Daoy (cell line): ENCODE measurements around the gene IL17RA. TPM values are rescaled to one million over a fixed set of nuclear protein-coding genes. Genes with fewer than 3 reads are reported as not detected.
A peak's percentile ranks its signal among the peaks of the same experiment; 100 is the strongest.
"Not testable (repeated sequence)": the region's sequence is repeated elsewhere in the genome, so short reads cannot be mapped to it uniquely, and the experiment has no call there.

ENCODE experiments used
- DNase-seq: peaks from one replicate; pipeline ENCODE4 v3.0.0-alpha.2; 2015; ENCODE audit warnings: low read depth
- total RNA-seq: library from RNA; depleted of rRNA; stranded (reverse); fragments of >200 nt; shearing (Covaris generic); gene quantifications from 2 replicates; pipeline ENCODE4 v1.2.3, GENCODE V29; 2014

The IL17RA gene
- total RNA-seq, 1 experiment from 2014 or later: 1.8 TPM

DNA sequence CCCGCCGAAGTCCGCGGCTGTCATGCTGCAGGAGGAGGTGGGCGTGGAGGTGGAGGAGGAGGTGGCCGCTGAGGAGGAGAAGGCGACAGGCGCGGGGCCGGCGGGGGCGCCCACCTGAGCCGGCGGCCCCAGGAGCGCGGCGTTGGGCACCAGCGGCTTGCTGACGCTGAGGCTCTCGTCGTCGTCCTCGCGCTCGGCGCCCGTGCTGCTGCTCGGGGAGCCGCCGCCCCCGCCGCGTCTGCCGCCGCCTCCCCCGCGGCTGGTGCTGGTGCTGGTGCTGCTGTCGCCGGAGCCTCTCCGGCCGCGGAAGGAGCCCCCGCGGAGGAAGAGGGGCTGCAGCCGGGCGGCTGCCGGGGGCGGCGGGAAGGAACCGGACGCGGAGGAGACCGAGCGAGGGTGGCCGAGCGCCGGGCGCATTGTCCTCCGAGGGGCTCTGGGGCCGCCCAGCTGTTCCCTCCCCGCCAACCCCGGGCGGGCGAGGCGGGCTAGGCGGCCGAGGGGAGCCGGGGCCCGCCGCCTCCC, 36.0 kb downstream of the IL17RA start:
- DNase-seq: peak; percentile 30

GRCh38 chr22:17121233-17122195, 36.7 kb downstream of the IL17RA start, which contains the start of gene TMEM121B:
Gene TMEM121B, minus strand, starts transcription at chr22:17121360. Its CDS starts 233 bp downstream, at chr22:17121127.
- peak; percentile 84 for DNase-seq

GRCh38 chr22:17130199-17130598, 45.4 kb downstream of the IL17RA start:
- peak; percentile 63 for DNase-seq

DNA sequence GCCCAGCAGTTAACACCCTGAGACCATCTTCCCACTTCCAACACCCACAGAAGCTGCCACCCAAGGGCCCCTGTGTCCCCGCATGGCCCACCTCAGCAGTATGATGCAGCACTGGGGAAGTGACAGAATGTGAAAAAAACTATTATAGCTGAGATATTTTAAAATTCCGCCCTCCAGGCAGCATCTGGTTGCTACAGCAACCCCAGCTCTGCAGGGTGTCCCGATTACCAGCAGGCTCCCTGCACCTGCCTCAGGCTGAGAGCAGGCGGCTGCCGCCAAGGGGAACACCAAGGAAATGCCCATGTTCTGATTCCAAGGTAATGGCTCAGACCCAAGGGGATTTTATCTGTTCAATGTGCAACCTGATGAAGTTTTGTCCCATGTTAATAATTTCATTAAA, 46.9 kb downstream of the IL17RA start:
- peak; percentile 34 for DNase-seq

- no peak for DNase-seq
Observed at GRCh38 chr22:17132112-17132511, 47.3 kb downstream of the IL17RA start.

DNA sequence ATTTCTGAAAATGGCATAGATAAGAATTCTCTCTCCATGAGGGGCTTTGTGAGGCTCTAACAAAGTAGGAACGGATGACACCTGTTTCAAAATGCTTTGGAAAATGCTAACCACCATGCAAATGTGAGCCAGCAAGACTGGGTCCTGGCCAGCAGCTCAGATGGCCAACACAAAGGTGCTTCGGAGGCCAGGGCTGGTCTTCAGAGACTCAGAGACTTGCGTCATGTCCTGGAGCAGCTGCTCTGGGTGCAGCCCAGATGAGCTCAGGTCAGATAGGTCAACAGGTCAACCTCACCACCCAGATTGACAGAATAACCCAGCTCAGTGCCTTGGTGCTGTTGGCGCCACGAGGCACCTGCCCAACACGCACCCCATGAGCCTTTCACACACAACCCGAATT, 48.3 kb downstream of the IL17RA start:
- DNase-seq: no peak

DNA sequence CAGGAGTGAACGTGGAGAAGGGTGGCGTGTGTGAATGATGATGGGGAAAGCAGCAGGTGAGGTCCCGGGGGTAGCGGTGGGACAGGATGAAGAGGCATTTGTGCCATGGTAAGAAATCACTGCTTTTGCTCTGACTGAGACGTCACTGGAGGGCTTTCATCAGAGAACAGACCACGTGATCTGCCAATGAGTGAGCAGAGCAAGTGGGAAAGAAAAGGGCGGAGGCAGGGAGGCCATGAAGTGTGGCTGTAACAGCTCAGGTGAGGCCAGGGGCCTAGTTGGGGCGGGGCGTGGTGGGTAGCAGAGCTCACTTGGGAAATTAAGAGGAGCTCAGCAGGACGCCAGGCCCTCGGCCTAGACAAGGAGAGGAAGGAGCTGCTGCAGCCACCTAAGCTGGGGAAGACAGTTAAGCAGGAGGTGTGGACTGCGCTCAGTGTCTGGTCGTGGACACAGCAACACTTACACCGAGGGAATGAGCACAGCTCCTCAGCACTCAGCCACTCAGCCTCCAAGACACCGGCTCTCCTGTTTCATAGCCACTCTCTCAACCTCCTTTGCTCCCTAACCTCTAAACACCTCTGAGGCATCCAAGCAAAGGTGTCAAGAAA, 50.5 kb downstream of the IL17RA start:
- DNase-seq: no peak

DNA sequence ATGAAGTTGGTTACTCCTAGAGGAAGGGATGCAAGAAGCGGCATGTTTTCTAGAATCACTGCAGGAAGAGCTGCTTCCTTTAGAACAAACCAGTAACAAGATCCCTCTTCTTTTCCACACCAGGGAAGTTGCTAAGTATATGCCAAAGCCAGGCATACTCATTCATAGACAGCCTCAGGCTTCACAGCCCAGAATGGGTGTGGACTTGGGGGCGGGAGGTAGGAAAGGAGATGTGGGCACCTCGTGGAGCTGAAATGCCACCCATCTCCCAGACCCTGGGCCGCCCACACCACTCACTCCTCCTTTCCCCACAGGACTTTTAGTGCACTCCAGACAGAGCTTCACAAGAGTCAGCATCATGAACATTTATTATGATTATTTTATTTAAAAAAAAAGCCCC, 52.4 kb downstream of the IL17RA start:
- no peak for DNase-seq

- no peak for DNase-seq
Observed at GRCh38 chr22:17137861-17138425, 53.1 kb downstream of the IL17RA start.

GRCh38 chr22:17138513-17138912, 53.7 kb downstream of the IL17RA start:
- no peak for DNase-seq

- no peak for DNase-seq
Observed at GRCh38 chr22:17140022-17140421, 55.2 kb downstream of the IL17RA start.

DNA sequence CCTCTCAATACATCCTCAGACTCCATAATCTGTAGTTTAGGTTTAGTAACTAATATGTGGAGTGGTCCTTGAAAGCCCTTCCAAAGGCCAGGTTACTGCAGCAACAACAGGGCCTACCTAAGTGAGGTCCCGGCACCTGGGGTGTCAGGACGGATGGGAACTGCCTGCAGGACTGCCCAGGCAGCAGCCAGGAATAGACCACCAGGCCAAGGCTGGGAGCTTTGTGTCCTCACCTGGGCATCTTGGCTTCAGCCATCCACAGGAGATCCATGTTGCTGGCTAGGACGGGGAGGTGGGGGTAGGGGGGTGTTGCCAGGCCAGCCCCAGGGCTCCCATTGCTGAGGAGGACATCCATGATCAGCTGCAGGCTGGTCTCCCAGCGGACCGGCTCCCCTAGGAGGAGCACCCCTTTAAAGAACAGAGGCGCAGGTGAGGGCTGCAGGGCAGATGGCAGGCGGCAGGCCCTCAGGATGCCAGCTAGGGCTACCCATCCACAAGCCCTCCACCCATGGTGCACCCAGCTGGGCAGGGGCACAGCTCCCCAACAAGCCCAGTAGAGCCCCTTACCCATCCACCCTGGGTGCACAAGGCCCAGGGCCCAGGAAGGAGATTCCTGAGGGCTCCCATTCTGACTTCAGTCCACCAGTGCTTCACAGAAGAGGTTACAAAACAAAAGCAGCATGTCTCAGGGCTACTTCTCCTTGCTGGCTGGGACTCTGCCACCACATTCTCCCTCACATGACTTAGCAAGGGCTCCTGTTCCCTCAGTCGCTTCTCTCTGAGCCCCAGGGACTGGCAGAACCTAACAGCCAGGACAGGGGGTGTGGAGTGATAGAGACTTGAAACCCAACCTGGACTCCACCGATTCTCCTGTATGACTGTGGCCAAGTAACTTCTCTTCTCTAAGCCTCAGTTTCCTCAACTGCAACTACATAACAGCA, 56.3 kb downstream of the IL17RA start:
- DNase-seq: no peak

DNA sequence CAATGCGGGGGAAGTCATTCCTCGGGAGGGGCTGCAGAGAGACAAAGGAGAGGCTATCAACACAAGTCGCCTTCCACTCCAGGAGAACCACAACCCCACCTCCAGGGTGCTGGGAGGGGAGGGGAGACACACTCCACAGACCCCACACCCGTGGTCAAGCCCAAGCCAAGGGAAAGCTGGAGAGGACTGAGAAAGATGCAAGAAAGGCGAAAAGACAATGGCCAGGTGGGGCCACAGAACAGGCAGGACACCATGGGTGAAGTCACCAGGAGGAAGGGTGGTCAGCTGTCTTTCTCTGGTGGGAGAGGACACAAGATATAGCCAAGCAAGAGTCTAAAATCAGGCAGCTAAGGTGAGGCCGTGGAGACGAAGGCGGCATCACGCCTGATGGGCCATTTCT, 58.3 kb downstream of the IL17RA start:
- no peak for DNase-seq

GRCh38 chr22:17143826-17144225, 59.0 kb downstream of the IL17RA start:
- DNase-seq: no peak

DNA sequence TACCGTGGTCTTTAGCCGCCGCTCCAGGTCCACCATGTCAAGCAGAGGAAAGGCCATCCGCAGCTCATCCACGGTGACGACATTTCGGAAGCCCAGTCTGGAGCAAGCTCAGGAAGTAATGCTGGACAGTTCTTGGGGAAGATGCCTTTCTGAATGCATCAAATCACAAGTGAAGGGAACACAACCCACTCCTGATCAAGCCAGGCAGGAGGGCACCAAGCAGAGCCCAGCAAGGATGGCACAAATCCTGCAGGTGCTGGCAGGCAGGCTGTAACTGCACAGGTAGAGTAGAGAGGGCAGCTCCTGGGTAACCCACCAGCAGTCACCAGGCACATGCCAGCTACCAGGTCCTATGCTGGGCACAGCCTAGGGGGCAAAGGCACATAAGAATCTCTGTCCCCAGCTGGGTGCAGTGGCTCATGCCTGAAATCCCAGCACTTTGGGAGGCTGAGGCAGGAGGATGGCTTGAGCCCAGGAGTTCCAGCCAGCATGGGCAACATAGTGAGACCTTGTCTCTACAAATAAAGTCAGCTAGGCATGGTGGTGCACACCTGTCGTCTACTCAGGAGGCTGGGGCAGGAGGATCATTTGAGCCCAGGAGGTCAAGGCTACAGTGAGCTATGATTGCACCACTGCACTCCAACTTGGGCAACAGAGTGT, 60.4 kb downstream of the IL17RA start:
- DNase-seq: no peak

DNA sequence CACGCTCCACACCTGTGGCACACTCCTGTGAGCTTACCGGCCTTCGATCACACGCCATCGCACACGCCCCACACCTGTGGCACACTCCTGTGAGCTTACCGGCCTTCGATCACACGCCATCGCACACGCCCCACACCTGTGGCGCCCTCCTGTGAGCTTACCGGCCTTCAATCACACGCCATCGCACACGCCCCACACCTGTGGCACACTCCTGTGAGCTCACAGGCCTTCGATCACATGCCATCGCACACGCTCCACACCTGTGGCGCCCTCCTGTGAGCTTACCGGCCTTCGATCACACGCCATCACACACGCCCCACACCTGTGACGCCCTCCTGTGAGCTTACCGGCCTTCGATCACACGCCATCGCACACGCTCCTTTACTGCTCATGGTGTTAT, 62.7 kb downstream of the IL17RA start:
- not testable (repeated sequence) for DNase-seq

DNA sequence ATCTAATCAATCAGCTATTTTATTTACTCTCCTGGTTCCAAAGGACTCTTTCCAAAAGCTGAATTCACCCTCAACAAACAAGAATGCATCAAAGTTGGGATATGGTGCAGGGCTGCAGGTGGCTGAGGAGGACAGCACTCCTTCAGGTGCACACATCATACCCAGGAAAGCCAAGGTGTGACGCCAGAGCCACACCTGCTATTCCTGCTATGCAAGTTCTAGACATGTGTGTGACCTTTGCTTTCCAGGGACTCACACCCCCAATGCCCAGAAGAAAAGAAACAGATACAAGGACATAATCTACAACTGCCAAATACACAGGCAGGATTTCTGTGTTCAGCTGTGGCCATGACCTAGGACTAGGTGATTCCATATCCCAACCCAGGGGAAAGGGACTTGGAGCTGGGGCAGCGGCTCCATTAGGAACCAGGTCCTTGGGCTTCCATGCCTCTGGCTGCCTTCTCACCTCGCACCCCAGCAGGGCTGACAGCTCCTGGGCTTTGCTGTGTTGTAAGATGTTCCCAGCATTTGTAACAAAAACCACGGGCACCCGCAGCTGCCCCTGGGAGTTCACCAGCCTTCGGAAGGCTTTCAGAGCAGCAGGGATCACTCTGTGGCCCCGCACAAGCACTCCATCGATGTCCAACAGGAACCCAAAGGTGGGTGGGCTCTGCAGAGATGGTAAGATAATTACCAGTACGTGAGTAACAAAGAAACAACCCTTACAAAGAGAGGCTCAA, 64.4 kb downstream of the IL17RA start:
- DNase-seq: no peak

GRCh38 chr22:17152340-17152739, 67.5 kb downstream of the IL17RA start:
- DNase-seq: peak; percentile 24

GRCh38 chr22:17152971-17153370, 68.2 kb downstream of the IL17RA start:
- no peak for DNase-seq

DNA sequence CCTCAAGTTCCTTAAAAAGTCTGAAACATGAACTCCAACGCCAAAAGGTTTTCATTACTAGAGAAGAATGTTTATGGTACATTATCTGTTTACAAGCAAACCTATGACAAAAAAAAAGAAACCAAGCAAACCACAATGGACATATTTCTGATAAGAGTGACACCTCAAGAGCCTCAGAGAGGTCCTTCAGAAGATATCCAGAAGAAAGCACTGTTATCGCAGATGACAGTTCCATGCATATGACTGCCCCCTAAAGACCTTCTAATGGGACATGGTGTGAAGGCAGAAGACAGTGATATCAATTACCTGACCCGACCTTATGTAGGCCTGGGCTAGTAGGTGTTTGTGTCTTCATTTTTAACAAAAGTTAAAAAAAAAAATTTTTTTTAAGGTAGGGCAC, 71.1 kb downstream of the IL17RA start:
- no peak for DNase-seq
